ENCODE measurements around the gene INPP4A. TPM values are rescaled to one million over a fixed set of nuclear protein-coding genes. Genes with fewer than 3 reads are reported as not detected.

The INPP4A gene
- total and polyA plus RNA-seq, 2 donors (not counting 3 experiments of a cell fraction or from before 2014, with no cell fraction given): 14.9 to 28.8 TPM

DNA sequence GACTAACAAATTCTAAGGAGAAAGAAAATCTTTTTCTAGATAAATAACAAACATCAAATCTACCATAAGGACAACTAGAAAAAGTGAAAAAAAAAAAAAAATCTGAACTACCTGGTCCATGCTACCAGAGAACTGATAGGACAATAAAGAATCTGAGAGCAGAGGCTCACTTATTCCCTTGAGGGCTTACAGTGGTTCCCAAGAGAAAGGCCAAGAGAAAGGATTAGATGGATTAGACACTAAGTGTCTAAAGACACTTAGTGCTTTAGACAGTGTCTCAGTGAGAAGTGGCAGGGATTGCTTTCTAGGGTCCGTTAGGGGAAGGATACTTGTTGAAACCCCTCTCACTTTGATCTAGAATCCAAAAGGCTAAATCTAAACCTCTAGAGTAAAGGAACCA is 85.5 kb downstream of the INPP4A start:
- H3K9me3 ChIP-seq (replicated peaks; ENCODE audit: control insufficient read depth, insufficient read depth, low read length): no peaks in the 10 kb centered on the region
- TF ChIP-seq CTCF (IDR thresholded peaks at IDR 0.05; ENCODE audit: extremely low read depth in 1 of 2, insufficient read depth in 1 of 2, low read depth in 1 of 2, low read length in 2 of 2) (no peak), MAX (IDR thresholded peaks at IDR 0.05; ENCODE audit: insufficient read depth, insufficient read length) (no peak), GATA2 (IDR thresholded peaks at IDR 0.05; ENCODE audit: insufficient read depth, insufficient read length, low read depth, low read length) (no peak), POLR2A (IDR thresholded peaks at IDR 0.05; ENCODE audit: low read depth, low read length) (no peak), POLR2AphosphoS5 (IDR thresholded peaks at IDR 0.05; ENCODE audit: insufficient read depth, low read depth, low read length) (no peak), FOS (IDR thresholded peaks at IDR 0.05; ENCODE audit: borderline replicate concordance, insufficient read depth, low read length) (no peak), MYC (IDR thresholded peaks at IDR 0.05; ENCODE audit: low read depth, low read length) (no peak), JUN (IDR thresholded peaks at IDR 0.05; ENCODE audit: borderline replicate concordance, insufficient read depth, insufficient read length, low read depth) (no peak), EZH2 (IDR thresholded peaks at IDR 0.05; ENCODE audit: borderline replicate concordance, low read depth, low read length, severe bottlenecking) (no peak)
- no peaks in the 10 kb centered on the region for H3K4me1 ChIP-seq (ENCODE audit: control insufficient read depth, extremely low read depth, insufficient read depth, low read length)
- no peaks in the 10 kb centered on the region for H3K9me1 ChIP-seq (replicated peaks; ENCODE audit: control insufficient read depth, extremely low read depth, insufficient read depth, low read length)
- no peak for FAIRE-seq
- no peaks in the 10 kb centered on the region for H4K20me1 ChIP-seq (replicated peaks; ENCODE audit: control insufficient read depth, extremely low read depth, insufficient read depth, low read length)
- no peaks in the 10 kb centered on the region for H3K36me3 ChIP-seq (ENCODE audit: control insufficient read depth in 2 of 2, extremely low read depth in 1 of 2, insufficient read depth in 2 of 2, low read length in 2 of 2)
- no peak overlapping the region for H3K4me3 ChIP-seq (replicated peaks in 1 of 3; ENCODE audit: insufficient read depth in 1 of 3, low read depth in 1 of 3, low read length in 3 of 3)
- H3K79me2 ChIP-seq (ENCODE audit: control insufficient read depth, insufficient read depth, low read length): no peaks in the 10 kb centered on the region
- ChIA-PET CTCF (interaction anchor here (1.4 kb wide), 1 partner anchor 26 kb away, joined by 3 read pairs; no protein-coding TSS in a partner anchor), POLR2A (no interaction called here)
- no peak overlapping the region for H3K9ac ChIP-seq (replicated peaks; ENCODE audit: extremely low read depth, insufficient read depth, low read length)
- H3K4me2 ChIP-seq (ENCODE audit: insufficient read depth, low read length): no peak overlapping the region
- BruUV-seq (replicated peaks): no TSS peak
- no peaks in the 10 kb centered on the region for H3K27me3 ChIP-seq (ENCODE audit: control insufficient read depth in 2 of 2, insufficient read depth in 2 of 2, low read length in 2 of 2)
- DNase-seq (ENCODE audit: low read depth, low spot score): no peak
- no peak overlapping the region for H2AFZ ChIP-seq (ENCODE audit: low read depth, low read length)
- H3K27ac ChIP-seq (ENCODE audit: insufficient read depth, low read depth, low read length): no peak overlapping the region
- intact Hi-C loops (cut with micrococcal nuclease) (no loop called here), dilution Hi-C loops (cut with MboI; ENCODE audit: extremely low pct_ligation_motif_present, low sequenced_read_pairs) (no loop called here)

Measured in endothelial cell of umbilical vein (primary cell).